Progenitor cell of endocrine pancreas (in vitro differentiated cells): Measurements from ENCODE around the gene CACNA2D4. TPM values are rescaled to one million over a fixed set of nuclear protein-coding genes. Genes with fewer than 3 reads are reported as not detected.

ENCODE experiments used
- DNase-seq: peaks from one replicate; pipeline ENCODE4 v3.0.0; 2021; ENCODE audit warnings: low spot score; ENCODE audit not compliant: unreplicated experiment
- H3K27ac Mint-ChIP-seq: 2 replicates; pipeline ENCODE4 v1.8.0; 2021; ENCODE audit warnings: mild to moderate bottlenecking, moderate library complexity, mixed read lengths
- H3K27me3 Mint-ChIP-seq: 2 replicates; pipeline ENCODE4 v1.8.0; 2021; ENCODE audit warnings: mixed read lengths
- H3K36me3 Mint-ChIP-seq: 2 replicates; pipeline ENCODE4 v1.8.0; 2022; ENCODE audit warnings: mixed read lengths; ENCODE audit not compliant: insufficient read depth
- H3K4me1 Mint-ChIP-seq: 2 replicates; pipeline ENCODE4 v1.8.0; 2021; ENCODE audit warnings: low read depth, mixed read lengths
- H3K4me3 Mint-ChIP-seq: 2 replicates; pipeline ENCODE4 v1.8.0; 2021; ENCODE audit warnings: low read depth, mild to moderate bottlenecking, moderate library complexity, mixed read lengths
- H3K9me3 Mint-ChIP-seq: 2 replicates; pipeline ENCODE4 v1.8.0; 2021; ENCODE audit warnings: low read depth, mixed read lengths
- CTCF ChIP-seq: fragments of 200-600 bp; sonication (generic); IDR thresholded peaks from one replicate; pipeline ENCODE4 v1.5.0; 2021; ENCODE audit warnings: antibody characterized with exemption, mild to moderate bottlenecking; ENCODE audit not compliant: unreplicated experiment
- total RNA-seq: library from RNA; stranded (reverse); gene quantifications from 2 replicates; pipeline ENCODE4 v1.2.1, GENCODE V29; 2021

CACNA2D4 gene
- total RNA-seq, 1 donor from 2014 or later, result 0.34 TPM

- H3K9me3 Mint-ChIP-seq, result no peaks in the 10 kb centered on the region
- H3K4me3 Mint-ChIP-seq, result no peak overlapping the region
- peaks cover 7% of the 10 kb centered on the region for H3K36me3 Mint-ChIP-seq
- H3K4me1 Mint-ChIP-seq, result no peaks in the 10 kb centered on the region
- H3K27ac Mint-ChIP-seq, result peak overlapping the region; percentile 7
- peaks cover 13% of the 10 kb centered on the region for H3K27me3 Mint-ChIP-seq
- TF ChIP-seq CTCF, result no peak
- no peak for DNase-seq
Measured at GRCh38 chr12:1790444-1790843, 128.0 kb downstream of the CACNA2D4 start.

GRCh38 chr12:1787714-1788113 is 130.7 kb downstream of the CACNA2D4 start:
- no peak for DNase-seq
- Mint-ChIP-seq H3K4me1 (no peaks in the 10 kb centered on the region), H3K36me3 (peaks cover 19% of the 10 kb centered on the region), H3K27me3 (no peaks in the 10 kb centered on the region), H3K4me3 (no peak overlapping the region), H3K9me3 (no peaks in the 10 kb centered on the region), H3K27ac (no peak overlapping the region)
- TF ChIP-seq CTCF, result no peak

- Mint-ChIP-seq H3K4me1 (peaks cover 15% of the 10 kb centered on the region), H3K27ac (peak overlapping the region; percentile 88), H3K4me3 (no peak overlapping the region), H3K27me3 (no peaks in the 10 kb centered on the region), H3K36me3 (peaks cover 32% of the 10 kb centered on the region), H3K9me3 (no peaks in the 10 kb centered on the region)
- no peak for TF ChIP-seq CTCF
- no peak for DNase-seq
Measured at GRCh38 chr12:1782215-1782614, 136.2 kb downstream of the CACNA2D4 start.

GRCh38 chr12:1781772-1782171 is 136.7 kb downstream of the CACNA2D4 start:
- Mint-ChIP-seq H3K27ac (peak overlapping the region; percentile 88), H3K27me3 (no peaks in the 10 kb centered on the region), H3K9me3 (no peaks in the 10 kb centered on the region), H3K36me3 (peaks cover 32% of the 10 kb centered on the region), H3K4me1 (peaks cover 15% of the 10 kb centered on the region), H3K4me3 (no peak overlapping the region)
- no peak for DNase-seq
- no peak for TF ChIP-seq CTCF

GRCh38 chr12:1779783-1780182 is 138.7 kb downstream of the CACNA2D4 start:
- H3K27ac Mint-ChIP-seq, result no peak overlapping the region
- peaks cover 18% of the 10 kb centered on the region for H3K4me1 Mint-ChIP-seq
- H3K27me3 Mint-ChIP-seq, result no peaks in the 10 kb centered on the region
- H3K4me3 Mint-ChIP-seq, result no peak overlapping the region
- TF ChIP-seq CTCF, result no peak
- peaks cover 23% of the 10 kb centered on the region for H3K36me3 Mint-ChIP-seq
- no peak for DNase-seq
- no peaks in the 10 kb centered on the region for H3K9me3 Mint-ChIP-seq
